ENCODE measurements around the gene HSPA1A. TPM values are rescaled to one million over a fixed set of nuclear protein-coding genes. Genes with fewer than 3 reads are reported as not detected.

HSPA1A gene
- total and polyA plus RNA-seq, 9 of the 15 experiments (the other 6 are each of a cell fraction or from before 2014, with no cell fraction given) = 2.2 to 273 (median 107) TPM

GRCh38 chr6:31831350-31832215 is 16.2 kb downstream of the HSPA1A start (continued):
- no peak for TF ChIP-seq E4F1 (CRISPR knock-in tag; IDR thresholded peaks at IDR 0.05; ENCODE audit: borderline replicate concordance)
- no peak for TF ChIP-seq PCBP1 (IDR thresholded peaks at IDR 0.05; ENCODE audit: low read depth, low read length, poor library complexity, severe bottlenecking)
- peak; percentile 37; the same call in 1 of the 2 replicates for TF ChIP-seq NKRF (IDR thresholded peaks at IDR 0.05; ENCODE audit: borderline replicate concordance)
- peak; percentile 52; the same call in 1 of the 2 replicates for TF ChIP-seq ZBTB26 (CRISPR knock-in tag; IDR thresholded peaks at IDR 0.05)
- TF ChIP-seq CTCF (IDR thresholded peaks at IDR 0.05 in 2 of 3, conservative IDR thresholded peaks at IDR 0.05 in 1 of 3; ENCODE audit: insufficient read depth in 2 of 3, low read depth in 1 of 3, low read length in 3 of 3) = no peak
- TF ChIP-seq SNIP1 (IDR thresholded peaks at IDR 0.05; ENCODE audit: low read depth) = no peak
- peak; percentile 22 for TF ChIP-seq RBM25 (IDR thresholded peaks at IDR 0.05; ENCODE audit: low read depth, low read length, severe bottlenecking)
- TF ChIP-seq FUS (optimal IDR thresholded peaks at IDR 0.05; ENCODE audit: low read depth, low read length) = no peak
- TF ChIP-seq ZNF766 (CRISPR knock-in tag; conservative IDR thresholded peaks at IDR 0.05) = no peak
- TF ChIP-seq SNRNP70 (optimal IDR thresholded peaks at IDR 0.05; ENCODE audit: low read depth, low read length) = no peak
- no peak for TF ChIP-seq RERE (CRISPR knock-in tag; IDR thresholded peaks at IDR 0.05; ENCODE audit: borderline replicate concordance)
